Ishikawa (cell line): ENCODE results near the gene APBA2.

Source experiments
- CREB1 ChIP-seq: IDR thresholded peaks from 2 replicates; pipeline ENCODE4 v1.6.1; 2012; ENCODE audit warnings: low read depth
- RAD21 ChIP-seq: IDR thresholded peaks from 2 replicates; pipeline ENCODE4 v1.6.1; 2012; ENCODE audit warnings: low read depth
- REST ChIP-seq: IDR thresholded peaks from 2 replicates; pipeline ENCODE4 v1.6.1; 2012; ENCODE audit warnings: low read depth, mild to moderate bottlenecking
- TAF1 ChIP-seq: IDR thresholded peaks from 2 replicates; pipeline ENCODE4 v1.6.1; 2012; ENCODE audit warnings: low read depth, mild to moderate bottlenecking
- YY1 ChIP-seq: IDR thresholded peaks from 2 replicates; pipeline ENCODE4 v1.6.1; 2012; ENCODE audit warnings: low read depth
- ZBTB7A ChIP-seq: IDR thresholded peaks from 2 replicates; pipeline ENCODE4 v1.6.1; 2012; ENCODE audit warnings: low read depth

GRCh38 chr15:28933710-28934445, 48.1 kb downstream of the APBA2 start:
- no peak for TF ChIP-seq YY1
- TF ChIP-seq RAD21 = no peak
- TF ChIP-seq REST = no peak
- no peak for TF ChIP-seq CREB1
- no peak for TF ChIP-seq TAF1
- TF ChIP-seq ZBTB7A = no peak
